HG02642 (cell line): ENCODE data around the gene ESR1.
"Not testable (repeated sequence)": the region's sequence is repeated elsewhere in the genome, so short reads cannot be mapped to it uniquely, and the experiment has no call there.

Experiments used
- ATAC-seq: cut with Tn5 transposase; IDR thresholded peaks from one replicate; pipeline ENCODE4 v1.9.1; 2021; ENCODE audit warnings: mild to moderate bottlenecking; ENCODE audit not compliant: unreplicated experiment, poor library complexity

Gene ESR1

DNA sequence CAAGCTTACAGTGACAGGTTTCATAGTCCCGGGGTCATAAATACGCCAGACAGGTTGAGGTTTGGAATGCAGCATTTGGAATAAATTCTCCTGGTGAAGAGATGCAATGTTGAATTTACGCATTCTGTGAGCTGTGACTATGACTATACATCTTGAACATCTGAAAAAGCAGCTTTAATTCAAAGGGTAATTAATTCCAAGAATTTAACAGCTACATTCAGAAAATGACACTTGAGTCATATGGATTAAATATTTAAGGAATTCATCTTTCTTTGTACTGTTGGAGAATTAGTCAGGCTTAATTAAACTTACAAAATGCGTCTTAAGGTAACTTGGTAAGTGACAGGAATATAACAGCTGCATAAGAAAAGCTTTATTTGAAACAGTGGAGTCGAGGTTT, 74.7 kb downstream of the ESR1 start:
- no peak for ATAC-seq

DNA sequence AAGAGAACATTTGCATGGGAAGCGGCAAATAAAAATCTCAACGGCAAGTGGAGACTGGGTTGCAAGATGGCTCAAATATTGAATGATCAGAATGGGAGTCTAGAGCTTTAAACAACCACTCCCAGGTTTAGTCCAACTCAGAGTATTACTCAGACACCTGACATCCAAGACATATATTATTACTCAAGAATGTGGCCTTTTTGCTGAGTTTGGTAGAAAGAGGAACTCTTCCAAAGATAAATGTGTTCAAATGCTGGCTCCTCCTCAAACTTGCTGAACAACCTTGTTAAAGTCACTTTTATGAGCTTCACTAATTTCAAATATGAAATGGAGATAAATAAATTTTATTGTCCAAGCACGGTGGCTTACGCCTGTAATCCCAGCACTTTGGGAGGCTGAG, 77.8 kb downstream of the ESR1 start:
- no peak for ATAC-seq

DNA sequence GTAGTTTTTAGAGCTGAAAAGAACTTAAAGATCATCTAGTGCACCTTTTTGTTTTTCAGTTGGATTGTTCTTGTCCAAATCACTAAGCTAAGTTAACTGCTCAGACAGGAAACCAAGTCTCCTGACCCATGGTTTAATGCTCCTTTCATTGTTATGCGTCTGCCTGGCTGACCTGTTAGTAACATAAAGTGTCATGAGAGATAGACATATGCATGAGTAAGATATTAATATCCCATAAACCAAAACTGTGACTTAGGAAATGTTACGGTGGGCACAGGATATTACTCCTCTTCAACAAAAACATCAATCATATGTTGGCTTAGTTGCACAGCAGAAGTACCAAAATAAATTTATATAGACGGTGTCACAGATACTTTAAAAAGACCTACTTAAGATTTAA, 84.0 kb downstream of the ESR1 start:
- ATAC-seq, result no peak

DNA sequence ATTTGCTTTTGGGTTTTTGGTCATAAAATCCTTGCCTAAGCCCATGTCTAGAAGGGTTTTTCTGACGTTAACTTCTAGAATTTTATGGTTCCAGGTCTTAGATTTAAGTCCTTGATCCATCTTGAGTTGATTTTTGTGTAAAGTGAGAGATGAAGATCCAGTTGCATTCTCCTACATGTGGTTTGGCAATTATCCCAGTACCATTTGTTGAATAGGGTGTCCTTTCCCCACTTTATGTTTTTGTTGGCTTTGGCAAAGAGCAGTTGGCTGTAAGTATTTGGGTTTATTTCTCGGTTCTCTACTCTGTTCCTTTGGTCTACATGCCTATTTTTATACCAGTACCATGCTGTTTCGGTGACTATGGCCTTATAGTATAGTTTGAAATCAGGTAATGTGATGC, 86.9 kb downstream of the ESR1 start:
- not testable (repeated sequence) for ATAC-seq

DNA sequence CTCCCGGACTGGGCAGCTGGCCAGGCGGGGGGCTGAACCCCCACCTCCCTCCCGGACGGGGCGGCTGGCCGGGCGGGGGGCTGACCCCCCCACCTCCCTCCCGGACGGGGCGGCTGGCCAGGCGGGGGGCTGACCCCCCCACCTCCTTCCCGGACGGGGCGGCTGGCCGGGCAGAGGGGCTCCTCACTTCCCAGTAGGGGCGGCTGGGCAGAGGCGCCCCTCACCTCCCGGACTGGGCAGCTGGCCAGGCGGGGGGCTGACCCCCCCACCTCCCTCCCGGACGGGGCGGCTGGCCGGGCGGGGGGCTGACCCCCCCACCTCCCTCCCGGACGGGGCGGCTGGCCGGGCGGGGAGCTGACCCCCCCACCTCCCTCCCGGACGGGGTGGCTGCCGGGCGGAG, 91.7 kb downstream of the ESR1 start:
- ATAC-seq, result not testable (repeated sequence)

DNA sequence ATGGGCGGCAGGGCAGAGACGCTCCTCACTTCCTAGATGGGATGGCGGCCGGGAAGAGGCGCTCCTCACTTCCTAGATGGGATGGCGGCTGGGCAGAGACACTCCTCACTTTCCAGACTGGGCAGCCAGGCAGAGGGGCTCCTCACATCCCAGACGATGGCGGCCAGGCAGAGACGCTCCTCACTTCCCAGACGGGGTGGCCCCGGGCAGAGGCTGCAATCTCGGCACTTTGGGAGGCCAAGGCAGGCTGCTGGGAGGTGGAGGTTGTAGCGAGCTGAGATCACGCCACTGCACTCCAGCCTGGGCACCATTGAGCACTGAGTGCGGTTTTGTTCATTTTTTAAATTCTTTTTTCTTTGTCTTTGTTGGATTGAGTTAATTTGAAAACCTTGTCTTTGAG, 92.3 kb downstream of the ESR1 start:
- not testable (repeated sequence) for ATAC-seq

DNA sequence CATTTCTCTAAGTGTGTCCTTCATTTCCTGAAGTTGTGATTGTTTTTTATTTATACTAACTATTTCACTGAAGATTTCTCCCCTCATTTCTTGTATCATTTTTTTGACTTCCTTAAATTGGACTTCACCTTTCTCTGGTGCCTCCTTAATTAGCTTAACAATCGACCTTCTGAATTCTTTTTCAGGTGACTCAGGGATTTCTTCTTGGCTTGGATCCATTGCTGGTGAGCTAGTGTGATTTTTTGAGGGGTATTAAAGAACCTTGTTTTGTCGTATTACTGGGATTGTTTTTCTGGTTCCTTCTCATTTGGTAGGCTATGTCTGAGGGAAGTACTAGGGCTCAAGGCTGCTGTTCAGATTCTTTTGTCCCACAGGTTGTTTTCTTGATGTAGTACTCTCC, 92.8 kb downstream of the ESR1 start:
- no peak for ATAC-seq

DNA sequence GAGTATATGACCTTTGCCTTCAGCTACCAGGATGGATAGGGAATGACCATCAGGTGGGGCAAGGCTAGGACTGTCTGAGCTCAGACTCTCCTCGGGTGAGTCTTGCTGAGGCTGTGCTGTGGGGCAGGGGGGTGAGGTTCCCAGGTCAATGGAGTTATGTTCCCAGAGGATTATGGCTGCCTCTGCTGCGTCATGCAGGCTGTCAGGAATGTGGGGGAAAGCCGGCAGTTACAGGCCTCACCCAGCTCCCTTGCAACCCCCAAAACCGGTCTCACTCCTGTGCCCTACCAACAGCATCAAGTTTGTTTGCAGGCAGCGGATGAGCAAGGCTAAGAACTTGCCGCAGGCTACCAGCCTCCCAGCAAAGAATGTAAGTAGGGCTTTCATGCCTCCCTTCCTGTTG, 93.5 kb downstream of the ESR1 start:
- ATAC-seq, result no peak

DNA sequence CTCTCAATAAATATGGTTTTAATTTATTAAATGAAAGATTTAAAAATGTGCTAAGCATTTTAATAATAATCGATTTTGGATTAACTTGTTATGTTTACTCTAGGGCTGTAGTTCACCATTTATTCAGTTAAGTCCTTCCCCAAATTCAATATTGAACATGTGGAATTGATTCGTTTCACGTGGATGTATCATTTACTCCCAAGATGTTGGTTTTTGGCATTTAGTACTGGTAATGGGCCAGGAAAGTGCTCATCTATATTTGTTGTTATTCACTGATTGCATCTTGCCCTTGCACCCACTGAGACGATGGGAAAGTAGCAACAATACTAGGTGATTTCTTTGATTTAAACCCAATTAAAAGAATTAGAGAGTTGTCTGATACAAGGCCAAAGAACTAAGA, 97.1 kb downstream of the ESR1 start:
- no peak for ATAC-seq

DNA sequence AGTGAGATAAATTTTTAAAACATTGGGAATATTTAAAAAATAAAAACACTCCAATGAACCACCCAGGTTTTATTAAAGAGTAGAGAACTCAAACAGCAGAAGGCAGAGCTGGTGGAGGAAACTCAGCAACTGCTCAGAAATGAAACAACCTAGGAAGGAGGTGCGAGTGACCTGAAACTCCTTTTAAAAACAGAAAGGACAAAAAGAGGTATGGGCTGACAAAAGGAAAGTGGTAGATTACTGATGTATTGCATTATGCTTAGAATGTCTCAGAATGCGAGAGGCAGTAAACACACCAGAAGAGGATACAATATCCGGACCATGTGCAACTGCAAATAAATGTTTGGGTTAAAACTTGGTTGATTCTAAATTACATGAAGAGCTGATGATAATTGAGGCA, 97.6 kb downstream of the ESR1 start:
- no peak for ATAC-seq

DNA sequence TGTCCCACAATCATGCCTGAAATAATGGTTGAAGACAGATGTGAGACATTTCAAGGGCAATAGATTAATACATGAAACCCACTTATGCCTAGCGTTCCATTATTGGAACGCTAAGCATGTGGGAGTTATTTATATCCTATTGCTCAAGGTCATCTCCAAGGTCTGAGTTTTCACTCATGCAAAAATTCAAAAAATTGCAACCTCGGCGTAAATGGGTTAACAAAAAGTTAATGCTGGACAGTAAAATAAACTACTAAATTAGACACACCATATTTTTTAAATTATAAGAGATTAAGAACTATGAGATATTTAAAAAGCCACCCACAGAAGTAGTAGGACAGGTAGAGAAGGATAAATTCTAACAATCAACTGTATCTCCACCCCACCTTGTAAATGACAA, 98.4 kb downstream of the ESR1 start:
- no peak for ATAC-seq

DNA sequence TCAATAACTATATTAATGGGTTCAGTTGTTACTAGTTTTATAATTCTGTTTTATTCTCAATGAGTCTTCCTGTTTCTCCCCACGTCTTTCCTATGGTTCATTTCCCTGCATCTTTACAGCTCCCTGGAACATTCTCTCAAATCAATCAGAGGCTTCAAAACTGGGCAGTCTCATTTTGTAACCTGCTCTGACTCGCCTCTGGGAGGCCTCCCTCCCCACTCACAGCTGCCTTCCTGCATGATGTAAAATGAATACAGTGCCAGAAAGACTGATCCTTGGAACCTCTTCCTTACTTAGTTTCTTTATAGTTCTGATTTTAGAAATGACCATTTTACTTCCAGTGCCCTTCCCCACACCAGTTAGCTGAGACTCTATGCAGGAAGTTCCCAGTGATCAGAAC, 103.9 kb downstream of the ESR1 start:
- no peak for ATAC-seq

DNA sequence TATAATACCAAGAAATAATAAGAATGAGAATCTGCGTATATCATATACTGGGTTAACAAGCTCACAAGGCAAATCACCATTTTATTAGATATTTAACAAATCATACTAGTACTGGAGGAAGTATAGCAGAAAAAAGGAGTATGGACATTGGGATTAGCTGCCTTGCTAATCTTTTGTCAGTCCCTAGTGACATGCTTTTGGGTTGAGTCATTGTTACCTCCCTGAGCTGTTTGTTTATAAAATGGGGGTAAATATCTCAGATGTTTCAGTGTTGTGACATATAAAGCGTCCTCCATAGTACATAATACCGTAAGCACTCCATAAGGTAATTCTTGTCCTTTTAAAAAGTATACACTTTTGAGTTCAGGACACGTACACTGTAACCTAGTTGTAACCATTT, 107.0 kb downstream of the ESR1 start:
- no peak for ATAC-seq

DNA sequence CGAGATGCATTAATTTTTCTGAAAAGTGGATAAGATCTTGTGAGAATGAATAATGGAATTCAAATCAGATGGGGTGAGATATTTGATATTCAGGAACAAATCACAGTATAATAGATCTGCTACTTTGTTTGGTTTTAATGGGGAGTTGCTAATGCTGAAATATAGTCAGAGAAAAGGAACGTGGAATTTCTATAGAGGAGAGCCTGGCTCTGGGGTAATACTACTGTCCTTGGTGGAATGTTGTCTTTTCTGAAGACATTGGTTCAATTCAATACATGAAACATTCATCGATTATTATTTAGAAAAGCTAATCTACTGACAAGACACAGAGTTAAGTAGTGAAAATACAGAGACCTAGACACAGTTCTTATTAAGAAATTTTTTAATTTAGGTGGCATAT, 108.6 kb downstream of the ESR1 start:
- ATAC-seq, result no peak

DNA sequence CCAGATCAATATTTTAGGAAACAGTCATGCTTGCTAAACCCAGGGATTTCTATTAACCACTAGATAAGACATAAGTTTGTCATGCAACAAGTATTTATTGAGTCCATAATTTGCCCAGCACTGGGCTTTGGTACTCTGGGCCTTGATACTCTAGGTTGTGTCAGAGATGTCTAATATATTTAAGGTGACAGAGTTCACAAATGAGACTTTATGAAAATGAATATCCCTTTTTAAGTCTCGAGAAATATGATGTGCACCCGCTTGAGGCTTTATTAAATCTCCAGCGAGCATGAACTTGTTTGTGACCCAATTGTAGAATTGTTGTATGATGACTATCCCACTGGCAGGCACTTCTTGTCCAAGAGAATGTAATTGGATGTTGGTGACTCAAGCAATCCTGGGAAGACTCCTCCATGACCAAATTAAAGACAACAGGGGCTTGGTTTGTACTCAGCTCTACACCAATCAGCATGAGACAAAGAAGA, 109.2 kb downstream of the ESR1 start:
- no peak for ATAC-seq

DNA sequence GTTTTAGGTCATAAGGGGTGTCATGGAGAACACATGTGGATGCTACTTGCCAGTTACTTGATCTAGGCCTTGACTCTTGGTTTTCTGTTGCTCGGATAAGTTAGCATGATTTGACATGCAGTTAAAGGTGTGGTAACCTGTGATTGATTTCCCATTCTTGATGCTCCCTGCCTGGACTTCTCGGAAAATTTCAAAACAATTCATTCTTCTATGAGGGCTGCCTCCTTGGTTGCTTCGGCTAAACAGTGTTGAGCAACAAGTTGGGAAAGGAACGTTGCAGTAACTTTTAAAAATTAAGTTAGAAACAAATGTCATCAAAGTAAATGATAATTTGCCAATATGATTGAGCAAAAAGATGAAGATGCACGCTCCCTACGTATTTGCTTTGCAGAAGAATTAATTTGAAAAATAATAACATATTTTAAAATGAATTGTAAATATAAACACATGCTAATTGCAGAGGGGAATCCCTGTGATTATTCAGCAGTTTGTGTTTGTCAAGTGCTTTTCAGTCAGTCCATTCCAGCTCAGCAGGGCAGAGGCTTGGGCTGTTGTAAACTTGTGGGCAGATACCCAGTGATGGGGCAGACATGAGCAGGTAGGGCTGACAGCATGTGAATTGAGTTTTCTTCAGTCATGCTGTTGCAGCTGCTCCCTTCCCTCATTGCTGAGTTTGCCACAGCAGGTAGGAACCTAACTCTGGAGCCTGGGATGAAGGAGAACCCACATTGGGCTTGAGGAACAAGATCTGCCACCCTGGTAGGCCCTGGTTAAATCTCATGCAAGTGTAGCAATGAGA, 110.2 kb downstream of the ESR1 start:
- no peak for ATAC-seq

DNA sequence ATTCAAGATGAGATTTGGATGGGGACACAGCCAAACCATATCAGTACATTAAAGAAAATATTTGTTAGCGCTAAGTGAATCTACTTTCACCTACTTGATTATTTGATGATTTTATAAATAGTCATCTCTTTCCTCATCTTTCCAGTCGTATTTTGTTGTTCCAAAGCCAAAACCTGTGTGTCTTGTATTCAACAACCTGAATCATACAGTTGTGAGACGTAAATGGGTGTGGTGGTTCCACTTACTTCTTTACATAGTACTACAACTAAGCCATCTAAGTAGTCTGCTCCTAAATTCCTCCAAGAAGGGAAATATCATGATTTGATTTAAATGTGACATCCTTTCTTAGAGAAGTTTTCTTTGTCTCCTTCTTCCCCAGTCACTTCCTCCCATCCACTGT, 132.8 kb downstream of the ESR1 start:
- no peak for ATAC-seq

DNA sequence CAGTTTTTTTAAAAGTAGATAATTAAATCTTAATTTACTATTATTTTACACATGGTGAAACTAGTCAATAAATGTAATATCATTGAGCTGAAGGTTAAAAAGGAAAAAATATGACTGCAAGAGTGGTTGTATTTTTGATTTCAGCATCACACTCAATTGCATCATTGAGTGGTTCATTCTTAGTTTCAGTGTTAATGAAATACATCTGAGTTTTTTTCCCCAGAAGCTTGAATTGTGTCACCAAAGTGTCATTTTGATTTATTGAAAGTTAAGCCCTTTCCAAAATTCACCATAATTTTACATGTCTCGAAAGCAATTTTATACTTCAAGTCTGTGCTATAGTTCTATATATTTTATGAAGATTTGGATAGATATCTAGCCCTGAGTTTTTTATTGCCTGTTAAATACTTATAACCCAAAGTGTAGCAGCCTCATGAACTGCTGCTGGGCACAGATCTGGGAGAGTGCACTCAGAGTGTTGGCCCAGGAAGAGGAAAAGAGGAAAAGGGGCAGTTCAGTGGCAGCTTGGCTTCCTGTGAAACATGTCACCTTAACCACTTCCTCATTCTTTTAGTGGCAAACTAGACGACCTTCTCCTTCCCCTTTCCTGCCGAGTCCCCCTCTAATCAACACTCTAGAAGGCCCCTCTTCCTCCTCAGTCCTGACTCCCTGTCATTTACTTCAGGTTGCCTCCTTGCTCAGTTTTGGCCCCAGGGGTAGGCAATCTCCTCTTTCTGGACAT, 140.7 kb downstream of the ESR1 start:
- no peak for ATAC-seq

DNA sequence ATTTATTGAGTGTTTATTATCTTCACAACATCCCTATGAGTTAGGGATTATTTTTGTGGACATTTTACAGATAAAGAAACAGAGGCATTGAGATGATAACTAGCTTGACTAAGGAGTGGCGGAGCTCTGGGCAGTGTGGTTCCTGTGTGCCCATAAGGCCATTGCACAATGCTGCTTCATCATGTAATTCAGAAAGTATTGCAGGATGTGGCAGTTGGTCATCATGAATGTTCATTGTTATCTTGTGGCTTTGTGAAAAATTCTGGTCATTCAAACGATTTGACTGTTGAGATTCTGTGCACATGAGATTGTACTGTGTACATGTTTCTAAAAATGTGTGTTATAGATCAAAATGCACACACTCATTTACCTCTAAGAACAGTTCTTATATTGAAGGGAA, 150.8 kb downstream of the ESR1 start:
- no peak for ATAC-seq

DNA sequence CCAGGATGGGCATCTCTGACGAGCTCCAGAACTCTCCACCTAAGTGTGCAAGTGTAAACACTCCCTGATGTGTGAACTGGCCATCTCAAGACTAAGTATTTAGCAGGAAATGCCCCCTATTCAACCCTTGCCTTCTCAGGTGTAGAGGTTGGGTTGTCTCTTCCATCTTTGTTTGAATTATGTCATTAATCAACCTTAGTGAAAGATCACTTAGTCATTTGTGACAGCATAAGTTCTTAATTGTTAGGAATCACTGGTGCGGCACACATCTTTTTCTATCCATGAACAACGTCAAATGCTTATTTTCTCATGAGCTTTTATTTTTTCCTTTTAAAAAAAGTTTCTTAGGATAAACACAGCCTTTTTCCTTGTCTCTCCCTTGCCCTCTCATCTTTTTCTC, 151.6 kb downstream of the ESR1 start:
- ATAC-seq, result no peak

DNA sequence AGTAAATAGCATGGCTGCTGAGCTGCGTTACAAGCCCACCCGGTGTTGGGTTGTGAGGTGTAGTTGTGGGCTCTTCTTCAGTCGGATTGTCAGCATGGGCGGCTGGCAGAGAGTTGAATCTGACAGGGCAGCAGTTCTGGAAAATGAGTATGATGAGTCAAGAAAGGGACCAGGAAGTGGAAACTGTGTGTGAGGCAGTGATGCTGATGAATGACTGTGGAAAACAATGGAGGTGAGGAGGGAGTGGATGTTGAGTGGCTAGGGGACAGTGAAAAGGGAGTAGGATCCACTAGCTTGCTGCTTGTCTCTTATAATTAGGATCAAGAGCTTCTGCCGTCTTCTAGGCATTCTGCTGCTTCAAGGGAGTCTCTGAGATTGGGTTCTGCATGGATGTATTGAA, 154.3 kb downstream of the ESR1 start:
- ATAC-seq, result no peak
